Measurements from ENCODE around the gene ENOX1.

ENOX1 gene

DNA sequence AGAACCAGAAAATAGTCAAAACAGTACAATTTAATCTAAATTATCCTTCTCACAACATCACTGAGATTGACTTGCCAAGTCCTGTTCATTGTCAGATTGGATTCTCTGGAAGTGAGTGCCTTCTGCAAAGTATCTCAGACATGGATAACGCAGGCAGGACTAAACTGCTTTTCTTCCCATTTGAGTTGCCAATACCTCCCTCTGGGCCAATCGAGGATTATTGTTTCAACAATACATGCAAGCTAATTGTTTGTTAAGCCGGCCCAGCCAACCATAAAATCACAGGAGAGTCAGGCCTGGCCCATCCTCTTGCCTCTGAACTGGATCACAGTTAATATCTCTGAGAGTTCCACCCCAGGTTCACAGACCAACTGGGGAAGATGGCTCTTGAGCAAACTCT, 240.0 kb downstream of the ENOX1 start:
- H3K4me3 Mint-ChIP-seq, result no peak overlapping the region
- H3K9me3 Mint-ChIP-seq, result no peaks in the 10 kb centered on the region
- peaks cover 6% of the 10 kb centered on the region for H3K4me1 Mint-ChIP-seq
- no peaks in the 10 kb centered on the region for H3K27me3 Mint-ChIP-seq (ENCODE audit: low read depth)
- TF ChIP-seq, protein P1, sequence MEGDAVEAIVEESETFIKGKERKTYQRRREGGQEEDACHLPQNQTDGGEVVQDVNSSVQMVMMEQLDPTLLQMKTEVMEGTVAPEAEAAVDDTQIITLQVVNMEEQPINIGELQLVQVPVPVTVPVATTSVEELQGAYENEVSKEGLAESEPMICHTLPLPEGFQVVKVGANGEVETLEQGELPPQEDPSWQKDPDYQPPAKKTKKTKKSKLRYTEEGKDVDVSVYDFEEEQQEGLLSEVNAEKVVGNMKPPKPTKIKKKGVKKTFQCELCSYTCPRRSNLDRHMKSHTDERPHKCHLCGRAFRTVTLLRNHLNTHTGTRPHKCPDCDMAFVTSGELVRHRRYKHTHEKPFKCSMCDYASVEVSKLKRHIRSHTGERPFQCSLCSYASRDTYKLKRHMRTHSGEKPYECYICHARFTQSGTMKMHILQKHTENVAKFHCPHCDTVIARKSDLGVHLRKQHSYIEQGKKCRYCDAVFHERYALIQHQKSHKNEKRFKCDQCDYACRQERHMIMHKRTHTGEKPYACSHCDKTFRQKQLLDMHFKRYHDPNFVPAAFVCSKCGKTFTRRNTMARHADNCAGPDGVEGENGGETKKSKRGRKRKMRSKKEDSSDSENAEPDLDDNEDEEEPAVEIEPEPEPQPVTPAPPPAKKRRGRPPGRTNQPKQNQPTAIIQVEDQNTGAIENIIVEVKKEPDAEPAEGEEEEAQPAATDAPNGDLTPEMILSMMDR (IDR thresholded peaks at IDR 0.05; ENCODE audit: unreplicated experiment in 3 of 3), result no peak
- H3K36me3 Mint-ChIP-seq (ENCODE audit: low read depth), result no peaks in the 10 kb centered on the region
- H3K27ac Mint-ChIP-seq, result no peak overlapping the region

DNA sequence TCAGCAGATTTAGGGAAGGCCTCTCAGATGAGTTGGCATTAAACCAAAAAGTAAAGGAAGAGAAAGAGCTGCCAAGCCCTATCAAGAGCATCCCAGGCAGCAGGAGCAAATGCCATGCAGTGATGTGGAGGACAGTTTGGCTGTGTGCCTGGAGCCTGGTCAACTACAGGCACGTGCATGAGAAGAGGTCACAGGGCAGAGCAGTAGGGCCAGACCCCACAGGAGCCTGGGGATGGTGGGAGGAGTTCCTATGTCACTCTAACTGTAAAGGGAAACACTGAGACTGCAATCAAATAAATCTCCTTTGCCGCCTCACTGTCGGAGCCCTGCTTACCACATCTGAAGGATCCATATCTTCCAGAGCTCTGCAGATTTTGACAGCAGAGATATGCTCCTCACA, 240.5 kb downstream of the ENOX1 start:
- Mint-ChIP-seq H3K27me3 (ENCODE audit: low read depth) (no peaks in the 10 kb centered on the region), H3K9me3 (no peaks in the 10 kb centered on the region), H3K27ac (no peak overlapping the region), H3K4me1 (peaks cover 6% of the 10 kb centered on the region), H3K36me3 (ENCODE audit: low read depth) (no peaks in the 10 kb centered on the region), H3K4me3 (no peak overlapping the region)
- TF ChIP-seq, protein P1 (IDR thresholded peaks at IDR 0.05; ENCODE audit: unreplicated experiment in 3 of 3), result no peak

DNA sequence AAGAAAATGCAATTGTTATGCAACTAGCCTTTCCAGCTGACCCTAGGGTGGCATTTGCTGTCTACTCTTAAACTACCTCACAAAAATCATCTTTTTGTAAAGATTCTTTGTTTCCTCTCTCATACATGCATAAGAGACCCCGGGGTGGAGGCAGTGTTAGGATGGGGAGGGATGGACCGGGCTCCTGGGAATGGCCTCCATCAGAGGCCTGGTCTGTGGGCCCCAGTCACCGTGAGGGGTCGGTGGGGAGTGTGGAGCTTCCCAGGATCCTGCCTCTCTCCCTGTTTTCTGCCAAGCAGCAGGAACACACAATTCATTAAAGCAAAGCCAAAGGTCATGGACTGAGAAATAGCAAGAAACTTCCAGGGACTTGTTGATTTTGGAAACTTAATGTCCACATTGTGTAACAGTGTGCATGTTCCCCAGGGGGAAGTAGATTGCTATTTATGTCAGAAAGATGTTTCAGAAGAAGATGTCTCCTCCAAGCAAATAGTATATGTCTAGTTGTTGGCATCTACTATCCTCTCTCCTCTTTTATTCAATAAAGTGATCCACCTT, 241.4 kb downstream of the ENOX1 start:
- Mint-ChIP-seq H3K36me3 (ENCODE audit: low read depth) (no peaks in the 10 kb centered on the region), H3K4me1 (peaks cover 8% of the 10 kb centered on the region), H3K27me3 (ENCODE audit: low read depth) (no peaks in the 10 kb centered on the region), H3K4me3 (no peak overlapping the region), H3K27ac (no peak overlapping the region), H3K9me3 (no peaks in the 10 kb centered on the region)
- TF ChIP-seq, protein P1 (IDR thresholded peaks at IDR 0.05; ENCODE audit: unreplicated experiment in 3 of 3), result no peak

DNA sequence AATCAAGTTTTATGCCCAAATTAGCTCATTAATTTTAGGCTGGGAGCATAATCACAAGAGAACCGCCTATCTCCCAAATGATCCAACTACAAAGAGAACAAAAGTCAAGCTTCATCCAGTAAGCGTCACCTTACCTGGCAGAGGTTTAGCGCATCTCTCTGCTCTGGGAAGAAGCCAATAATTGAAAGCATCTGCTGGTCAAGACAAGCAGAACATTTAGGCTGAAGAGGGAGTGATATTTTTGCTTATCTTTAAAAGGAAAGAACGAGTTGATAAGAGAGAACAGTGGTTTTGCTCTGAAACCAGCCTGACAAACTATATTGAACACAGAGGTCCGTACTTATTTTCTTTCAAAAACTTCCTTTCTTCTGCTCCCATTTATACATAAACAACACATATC, 242.1 kb downstream of the ENOX1 start:
- no peaks in the 10 kb centered on the region for H3K9me3 Mint-ChIP-seq
- TF ChIP-seq, protein P1 (IDR thresholded peaks at IDR 0.05; ENCODE audit: unreplicated experiment in 3 of 3), result no peak
- no peak overlapping the region for H3K4me3 Mint-ChIP-seq
- peaks cover 11% of the 10 kb centered on the region for H3K4me1 Mint-ChIP-seq
- no peaks in the 10 kb centered on the region for H3K27me3 Mint-ChIP-seq (ENCODE audit: low read depth)
- no peaks in the 10 kb centered on the region for H3K36me3 Mint-ChIP-seq (ENCODE audit: low read depth)
- H3K27ac Mint-ChIP-seq, result no peak overlapping the region

DNA sequence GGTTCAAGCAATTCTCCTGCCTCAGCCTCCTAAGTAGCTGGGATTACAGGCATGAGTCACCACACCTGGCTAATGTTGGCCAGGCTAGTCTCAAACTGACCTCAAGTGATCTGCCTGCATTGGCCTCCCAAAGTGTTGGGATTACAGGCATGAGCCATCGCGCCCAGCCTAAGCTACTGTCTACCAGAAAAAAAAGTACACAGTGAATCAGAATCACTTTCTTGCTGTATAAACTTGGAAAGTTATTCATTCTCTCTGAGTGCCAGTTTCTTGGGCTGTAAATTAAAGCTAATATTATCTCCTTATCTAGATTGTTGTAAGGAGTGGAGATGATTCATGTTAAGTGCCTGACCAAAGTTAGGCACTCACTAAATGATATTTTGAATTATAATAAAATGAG, 242.8 kb downstream of the ENOX1 start:
- H3K27me3 Mint-ChIP-seq (ENCODE audit: low read depth), result no peaks in the 10 kb centered on the region
- H3K27ac Mint-ChIP-seq, result no peak overlapping the region
- H3K9me3 Mint-ChIP-seq, result peaks cover 2% of the 10 kb centered on the region
- H3K36me3 Mint-ChIP-seq (ENCODE audit: low read depth), result peaks cover 2% of the 10 kb centered on the region
- peaks cover 10% of the 10 kb centered on the region for H3K4me1 Mint-ChIP-seq
- TF ChIP-seq, protein P1 (IDR thresholded peaks at IDR 0.05; ENCODE audit: unreplicated experiment in 3 of 3), result no peak
- H3K4me3 Mint-ChIP-seq, result no peak overlapping the region

DNA sequence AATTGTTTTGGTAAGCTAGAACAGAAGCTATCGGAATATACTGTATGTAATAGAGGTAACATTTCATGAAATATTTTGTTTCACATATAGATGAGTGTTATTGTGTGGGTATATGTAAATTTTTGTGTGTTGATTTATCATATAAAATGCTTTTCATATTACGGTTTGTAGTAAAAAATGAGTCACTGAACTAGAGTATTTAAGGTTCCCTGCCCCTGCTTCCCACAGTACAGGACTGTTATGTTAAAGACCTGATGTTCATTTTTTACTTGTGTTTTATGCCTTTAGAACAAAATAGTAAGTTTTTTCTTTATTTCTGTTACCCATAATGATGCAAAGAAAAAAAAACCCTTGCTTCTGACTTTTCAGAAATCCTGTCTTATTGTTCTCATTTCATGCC, 243.4 kb downstream of the ENOX1 start:
- TF ChIP-seq, protein P1 (IDR thresholded peaks at IDR 0.05; ENCODE audit: unreplicated experiment in 3 of 3), result no peak
- Mint-ChIP-seq H3K9me3 (peaks cover 5% of the 10 kb centered on the region), H3K4me3 (no peak overlapping the region), H3K27me3 (ENCODE audit: low read depth) (no peaks in the 10 kb centered on the region), H3K36me3 (ENCODE audit: low read depth) (peaks cover 7% of the 10 kb centered on the region), H3K4me1 (peaks cover 5% of the 10 kb centered on the region), H3K27ac (peak overlapping the region in 2 of 3 experiments; percentile 10 to 15)
